ENCODE data around the gene TPRG1.

DNA sequence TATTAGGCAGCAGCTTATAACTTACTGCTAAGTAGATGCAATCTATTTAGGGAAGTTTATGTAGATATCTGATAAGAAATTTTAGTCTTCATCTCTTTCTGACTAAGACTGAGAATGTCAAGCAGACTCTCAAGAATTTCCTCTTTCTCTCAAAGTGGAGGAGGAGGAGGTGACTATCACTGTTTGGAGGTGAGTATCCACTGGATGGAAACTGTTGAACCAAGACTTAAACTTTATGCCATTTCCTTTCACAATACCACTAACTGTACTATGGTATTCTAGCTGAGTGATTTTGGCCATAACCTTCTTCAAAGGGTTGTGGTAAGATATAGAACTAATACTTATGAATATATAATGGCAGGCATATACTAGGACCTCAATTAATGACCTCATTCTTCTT lies 64.6 kb downstream of the TPRG1 start:
- no peak for TF ChIP-seq CTCF (IDR thresholded peaks at IDR 0.05)
- TF ChIP-seq POLR2A (IDR thresholded peaks at IDR 0.05) = no peak

Data from body of pancreas (tissue), 4 donors.